ENCODE data around the gene HBEGF. TPM values are rescaled to one million over a fixed set of nuclear protein-coding genes. Genes with fewer than 3 reads are reported as not detected.
A peak's percentile ranks its signal among the peaks of the same experiment; 100 is the strongest.

The HBEGF gene
- total RNA-seq, 1 experiment from 2014 or later, result 12.3 TPM

- TF ChIP-seq POLR2AphosphoS5 (IDR thresholded peaks at IDR 0.05; ENCODE audit: low read depth, low read length), result no peak
- no peak for TF ChIP-seq JUND (IDR thresholded peaks at IDR 0.05)
- no peak for TF ChIP-seq REST (IDR thresholded peaks at IDR 0.05; ENCODE audit: low read depth)
Observed at GRCh38 chr5:140324041-140324600, 22.3 kb downstream of the HBEGF start (continued).

- Histone ChIP-seq H3K4me1 (ENCODE audit: control insufficient read depth in 1 of 2, insufficient read depth in 2 of 2, low read length in 2 of 2) (peaks cover 12 to 26% of the 10 kb centered on the region in 2 experiments), H3K4me2 (ENCODE audit: low read length) (peak overlapping the region; percentile 58), H2AFZ (ENCODE audit: low read depth, low read length, poor library complexity, severe bottlenecking) (peak overlapping the region; percentile 47), H3K27ac (ENCODE audit: low read depth, low read length) (peak overlapping the region; percentile 3; the same call in 1 of the 2 replicates), H3K79me2 (ENCODE audit: insufficient read depth, low read length) (no peaks in the 10 kb centered on the region), H4K20me1 (ENCODE audit: insufficient read depth) (no peaks in the 10 kb centered on the region), H3K9me3 (ENCODE audit: control insufficient read depth in 1 of 2, insufficient read depth in 1 of 2, low read depth in 1 of 2, low read length in 2 of 2) (no peaks in the 10 kb centered on the region), H3K9me2 (ENCODE audit: insufficient read depth) (no peaks in the 10 kb centered on the region), H3K4me3 (replicated peaks in 1 of 2; ENCODE audit: low read depth in 1 of 2, low read length in 2 of 2) (peak overlapping the region in 1 of 2 experiments; percentile 14; a peak in 1 of 4 replicates), H3K9ac (ENCODE audit: low read length) (peak overlapping the region; percentile 23; the same call in 1 of the 2 replicates), H3K27me3 (ENCODE audit: insufficient read depth, low read length) (no peaks in the 10 kb centered on the region), H3K36me3 (ENCODE audit: control insufficient read depth in 1 of 2, insufficient read depth in 2 of 2, low read length in 2 of 2) (no peaks in the 10 kb centered on the region)
- intact Hi-C loops (cut with micrococcal nuclease), result no loop called here
- peak; percentile 74 for ATAC-seq
- BruUV-seq (replicated peaks), result no TSS peak
- no peak for DNase-seq (ENCODE audit: low read depth, low spot score)
- CTCF ChIA-PET, result interaction anchor here (1.5 to 1.8 kb wide), 2 partner anchors 20 to 24 kb away, joined by 3 to 4 read pairs; partner anchors contain the start of genes HBEGF and PFDN1
- RAD21 ChIA-PET (ENCODE audit: low non-redundant PET in 1 of 2, low total read pairs in 2 of 2, uncharacterized antibody in 2 of 2, unreplicated experiment in 2 of 2), result no interaction called here
- POLR2A ChIA-PET, result no interaction called here
- TF ChIP-seq ZBTB33 (IDR thresholded peaks at IDR 0.05; ENCODE audit: extremely low read depth, insufficient replicate concordance, low read length) (no peak), RAD21 (IDR thresholded peaks at IDR 0.05; ENCODE audit: low read depth) (no peak), POLR2A (IDR thresholded peaks at IDR 0.05; ENCODE audit: borderline replicate concordance, extremely low read depth, insufficient read depth, insufficient read length) (no peak), SRF (IDR thresholded peaks at IDR 0.05; ENCODE audit: low read depth) (no peak), CTCF (IDR thresholded peaks at IDR 0.05 in 2 of 3, conservative IDR thresholded peaks at IDR 0.05 in 1 of 3; ENCODE audit: borderline replicate concordance in 1 of 3, insufficient read depth in 1 of 3, low read depth in 2 of 3, low read length in 2 of 3) (no peak), MAX (IDR thresholded peaks at IDR 0.05) (no peak), SP1 (IDR thresholded peaks at IDR 0.05; ENCODE audit: low read depth) (no peak), FOSL1 (IDR thresholded peaks at IDR 0.05; ENCODE audit: low read depth) (no peak), JUND (IDR thresholded peaks at IDR 0.05) (no peak), EGR1 (IDR thresholded peaks at IDR 0.05; ENCODE audit: low read depth) (no peak), EZH2phosphoT487 (IDR thresholded peaks at IDR 0.05; ENCODE audit: borderline replicate concordance) (no peak), ELF1 (IDR thresholded peaks at IDR 0.05; ENCODE audit: borderline replicate concordance, low read depth) (no peak)
Observed at GRCh38 chr5:140322751-140323731, 23.4 kb downstream of the HBEGF start.
